GM21825 (cell line): ENCODE results near the gene CPNE1.
"Not testable (repeated sequence)": the region's sequence is repeated elsewhere in the genome, so short reads cannot be mapped to it uniquely, and the experiment has no call there.

Experiments
- ATAC-seq: cut with Tn5 transposase; IDR thresholded peaks from one replicate; pipeline ENCODE4 v1.9.1; 2021; ENCODE audit warnings: mild to moderate bottlenecking, moderate library complexity; ENCODE audit not compliant: unreplicated experiment

CPNE1 gene

GRCh38 chr20:35664466-35665206 lies at the start of gene CPNE1, which contains the start of gene RBM12:
TSS of gene CPNE1 (minus strand) at chr20:35664900. CDS start at chr20:35632923, 31,977 bp downstream.
TSS of gene RBM12 (minus strand) at chr20:35664900. CDS start at chr20:35655322, 9,578 bp downstream.
- peak; percentile 73 for ATAC-seq

DNA sequence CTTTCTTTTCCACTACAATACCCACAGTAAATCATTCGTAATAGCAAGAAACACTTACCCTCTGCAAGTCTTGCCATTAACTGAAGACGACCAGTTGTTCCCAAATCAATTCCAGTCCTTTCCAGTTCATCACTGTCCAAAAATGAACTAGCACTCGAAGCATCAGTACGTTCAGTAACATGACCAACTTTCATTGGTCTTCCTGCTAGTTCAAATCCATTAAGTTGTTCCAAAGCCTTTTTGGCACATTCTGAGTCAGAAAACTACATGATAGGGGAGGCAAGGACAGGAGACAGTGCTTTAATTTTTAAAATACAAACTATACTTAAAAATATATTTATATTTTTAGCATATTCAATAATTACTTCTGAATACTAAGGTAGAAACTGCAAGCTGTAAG lies 49.4 kb upstream of the CPNE1 start:
- no peak for ATAC-seq

- ATAC-seq: not testable (repeated sequence)
These were observed 48.4 kb upstream of the CPNE1 start for GRCh38 chr20:35713120-35713519.

DNA sequence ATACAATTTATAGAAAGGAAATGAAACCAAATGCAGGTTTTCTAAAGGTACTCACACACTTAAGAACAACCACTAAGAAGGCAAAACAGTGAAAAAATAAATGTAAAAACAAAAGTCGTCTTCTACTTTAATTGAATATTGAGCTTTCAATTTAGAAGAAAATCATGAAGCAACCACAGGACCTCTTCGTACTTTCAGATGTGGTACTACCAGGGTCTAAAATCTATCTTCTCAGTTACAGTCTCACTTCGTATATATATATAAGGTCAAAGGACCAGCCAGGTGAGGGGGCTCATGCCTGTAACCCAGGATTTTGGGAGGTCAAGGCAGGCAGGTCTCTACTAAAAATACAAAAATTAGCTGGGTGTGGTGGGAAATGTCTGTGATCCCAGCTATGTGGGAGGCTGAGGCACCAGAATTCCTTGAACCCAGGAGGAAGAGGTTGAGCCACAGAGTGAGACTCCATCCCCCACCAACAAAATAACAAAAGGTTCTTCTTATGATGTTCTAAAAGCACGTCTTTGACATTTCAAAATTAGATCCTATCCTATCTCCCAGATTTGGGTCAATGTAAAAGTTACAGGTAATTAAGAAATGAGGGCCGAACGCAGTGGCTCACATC lies 47.0 kb upstream of the CPNE1 start:
- no peak for ATAC-seq

DNA sequence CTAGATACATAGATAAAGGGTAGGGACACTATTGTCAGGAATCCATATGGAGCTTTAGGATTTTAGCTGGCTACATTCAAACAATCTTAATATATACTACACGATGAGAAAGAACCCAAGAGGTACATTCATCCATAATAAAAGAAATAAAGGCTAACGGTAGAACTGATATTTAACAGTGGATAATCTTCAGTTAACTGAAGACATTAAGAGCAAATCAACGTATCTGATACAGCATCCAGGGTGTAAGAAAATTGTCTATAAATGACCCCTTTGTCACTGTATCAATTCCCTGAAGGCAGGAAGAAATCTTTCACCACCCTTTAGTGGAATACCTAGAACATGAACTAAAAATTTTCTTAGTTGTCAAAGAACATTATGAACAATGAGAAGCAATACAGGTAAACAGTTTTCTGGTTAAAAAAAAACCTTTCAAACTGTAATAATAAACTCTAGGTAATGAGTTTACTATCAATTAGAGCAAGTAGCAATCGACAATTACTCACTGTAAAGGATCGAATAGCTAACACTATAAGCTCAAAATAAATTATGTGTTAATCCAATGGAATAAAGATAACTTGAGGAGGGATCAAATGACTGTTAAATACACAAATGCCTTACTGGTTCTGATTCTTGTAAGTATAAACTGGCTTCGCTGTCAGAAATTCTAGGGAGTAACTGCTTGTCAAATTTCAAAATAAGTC lies 46.3 kb upstream of the CPNE1 start:
- no peak for ATAC-seq

GRCh38 chr20:35710039-35710438 lies 45.3 kb upstream of the CPNE1 start:
- no peak for ATAC-seq

DNA sequence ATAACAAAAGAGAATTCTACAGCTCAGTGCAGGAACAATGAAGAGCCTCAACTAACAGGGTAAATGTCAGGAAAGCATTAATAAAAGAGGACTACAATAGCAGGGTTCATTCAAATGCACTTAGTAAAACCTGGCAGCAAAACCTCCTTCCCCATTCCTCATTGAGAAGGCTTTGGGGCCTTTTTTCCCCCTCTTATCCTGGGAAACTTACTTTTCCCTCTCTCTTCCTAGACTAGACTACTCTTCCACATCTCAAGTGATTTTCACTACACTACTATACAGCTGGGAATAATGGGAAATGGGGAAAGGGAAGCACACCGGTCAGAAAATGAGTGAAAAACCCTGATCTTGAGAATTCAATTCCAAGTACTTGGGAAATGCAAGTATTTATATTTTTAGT lies 44.6 kb upstream of the CPNE1 start:
- no peak for ATAC-seq

DNA sequence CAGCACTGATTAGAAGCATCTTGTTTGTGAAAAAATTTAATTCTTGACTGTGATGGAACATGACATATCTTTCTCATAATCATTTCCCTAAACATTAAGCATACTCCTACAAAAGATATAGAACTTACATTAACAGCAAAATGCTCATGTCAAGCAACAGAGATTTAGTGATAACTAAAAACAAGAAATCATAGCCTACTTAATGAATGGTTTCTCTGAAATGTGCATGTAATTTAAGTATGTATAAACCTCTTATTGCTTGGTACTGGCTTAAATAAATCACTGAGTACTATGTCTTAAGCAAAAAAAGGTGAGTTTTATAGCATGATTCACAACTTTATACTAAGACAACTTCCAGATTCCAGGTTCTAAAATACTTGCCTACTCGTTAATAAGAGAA lies 43.8 kb upstream of the CPNE1 start:
- ATAC-seq: no peak

DNA sequence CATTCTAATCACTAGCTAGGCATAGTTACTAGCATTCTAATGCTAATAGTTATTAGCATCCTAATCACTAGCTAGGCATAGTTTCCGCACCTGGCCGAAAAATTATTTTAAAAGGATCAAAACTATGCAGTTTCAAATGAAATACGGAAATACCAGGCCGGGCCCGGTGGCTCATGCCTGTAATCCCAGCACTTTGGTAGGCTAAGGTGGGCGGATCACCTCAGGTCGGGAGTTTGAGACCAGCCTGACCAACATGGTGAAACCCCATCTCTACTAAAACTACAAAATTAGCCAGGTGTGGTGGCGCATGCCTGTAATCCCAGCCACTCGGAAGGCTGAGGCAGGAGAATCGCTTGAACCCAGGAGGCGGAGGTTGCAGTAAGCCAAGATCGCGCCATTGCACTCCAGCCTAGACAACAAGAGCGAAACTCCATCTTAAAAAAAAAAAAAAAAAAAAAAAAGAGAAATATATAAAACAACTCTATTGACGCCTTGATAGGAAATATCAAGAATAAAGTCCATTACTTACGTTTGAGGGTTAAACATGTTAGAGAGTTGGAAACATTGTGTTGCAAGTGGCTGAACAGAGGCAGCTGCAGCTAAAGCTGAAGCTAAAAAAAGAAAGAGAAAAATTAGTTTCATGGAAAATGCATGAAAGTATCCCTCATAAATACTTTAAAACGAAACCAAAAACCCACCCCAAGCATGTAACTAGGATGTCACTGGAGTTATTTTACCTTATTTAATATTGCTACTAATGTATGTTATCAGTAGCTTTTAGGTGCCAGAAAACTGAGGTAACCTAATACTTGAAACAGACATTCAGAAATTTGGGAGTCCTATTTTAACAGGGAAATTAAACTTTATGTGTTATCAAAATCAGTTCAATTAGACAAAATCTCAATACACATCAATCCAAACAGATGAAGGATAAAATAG lies 42.2 kb upstream of the CPNE1 start:
- not testable (repeated sequence) for ATAC-seq

GRCh38 chr20:35705894-35706293 lies 41.2 kb upstream of the CPNE1 start:
- not testable (repeated sequence) for ATAC-seq

DNA sequence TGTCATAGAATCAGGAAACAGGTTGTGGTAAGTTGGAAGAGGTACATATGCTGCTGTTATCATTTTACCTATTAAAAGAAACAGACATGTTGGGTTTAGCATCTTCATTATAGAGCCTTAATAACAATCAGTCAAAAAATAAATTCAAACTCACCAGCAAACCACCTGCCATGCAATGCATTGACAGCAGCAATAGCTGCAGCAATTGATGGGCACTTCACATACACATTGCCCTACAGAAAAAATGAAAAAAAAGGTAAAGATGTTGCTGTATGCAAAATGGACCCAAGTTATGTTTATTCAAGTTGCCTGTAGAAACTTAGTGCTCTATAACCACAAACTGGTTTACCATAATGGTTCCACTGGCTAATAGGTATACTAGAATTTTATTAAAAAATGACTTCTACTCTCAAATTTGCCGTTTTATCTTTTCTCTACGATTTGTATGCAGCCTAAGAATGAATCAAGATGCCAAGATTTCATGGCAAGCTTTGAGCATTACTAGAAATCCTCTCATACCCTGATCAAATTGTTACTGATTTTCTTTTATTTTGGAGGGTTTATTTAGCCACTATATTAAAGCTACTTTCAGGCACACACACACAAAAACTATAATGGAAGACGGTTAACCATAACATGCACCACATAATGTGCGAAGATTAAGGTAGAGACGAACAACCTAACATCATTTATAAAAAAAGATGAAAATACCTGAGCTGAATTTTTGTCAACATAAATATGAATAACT lies 40.0 kb upstream of the CPNE1 start:
- no peak for ATAC-seq

- ATAC-seq: no peak
These were observed 38.4 kb upstream of the CPNE1 start for GRCh38 chr20:35702824-35703695.

DNA sequence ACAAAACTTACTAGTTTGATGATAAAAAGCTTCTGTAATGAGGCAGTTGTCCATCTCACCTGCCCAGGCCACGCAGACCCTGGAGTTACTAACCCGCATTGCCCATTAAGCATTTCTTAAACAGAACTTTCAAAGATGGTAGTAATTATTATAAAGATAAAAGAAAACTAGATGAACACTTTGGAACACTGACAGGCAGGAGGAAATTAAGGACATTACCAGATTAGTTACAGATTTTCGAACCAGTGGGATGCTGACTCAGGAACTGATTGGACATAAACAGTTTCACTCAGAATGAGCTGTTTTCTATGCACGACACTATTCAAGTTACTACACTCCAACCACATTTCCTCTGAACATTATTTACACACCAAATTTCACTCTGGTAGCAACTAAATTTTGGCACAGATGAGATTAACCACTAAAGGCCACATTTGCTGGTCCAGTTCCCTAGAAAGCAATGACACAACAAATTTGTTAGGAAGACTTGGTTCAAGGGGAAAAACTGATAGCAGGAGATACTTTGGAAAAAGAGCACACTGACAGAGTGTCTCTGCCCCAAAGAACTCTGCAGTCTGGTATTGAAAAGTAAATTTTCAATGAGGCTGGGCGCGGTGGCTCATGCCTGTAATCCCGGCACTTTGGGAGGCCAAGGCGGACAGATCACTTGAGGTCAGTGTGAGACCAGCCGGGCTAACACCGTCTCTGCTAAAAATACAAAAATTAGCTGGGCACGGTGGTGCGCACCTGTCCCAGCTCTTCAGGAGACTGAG lies 37.5 kb upstream of the CPNE1 start:
- no peak for ATAC-seq

- ATAC-seq: no peak
These were observed 36.0 kb upstream of the CPNE1 start for GRCh38 chr20:35700625-35701148.

DNA sequence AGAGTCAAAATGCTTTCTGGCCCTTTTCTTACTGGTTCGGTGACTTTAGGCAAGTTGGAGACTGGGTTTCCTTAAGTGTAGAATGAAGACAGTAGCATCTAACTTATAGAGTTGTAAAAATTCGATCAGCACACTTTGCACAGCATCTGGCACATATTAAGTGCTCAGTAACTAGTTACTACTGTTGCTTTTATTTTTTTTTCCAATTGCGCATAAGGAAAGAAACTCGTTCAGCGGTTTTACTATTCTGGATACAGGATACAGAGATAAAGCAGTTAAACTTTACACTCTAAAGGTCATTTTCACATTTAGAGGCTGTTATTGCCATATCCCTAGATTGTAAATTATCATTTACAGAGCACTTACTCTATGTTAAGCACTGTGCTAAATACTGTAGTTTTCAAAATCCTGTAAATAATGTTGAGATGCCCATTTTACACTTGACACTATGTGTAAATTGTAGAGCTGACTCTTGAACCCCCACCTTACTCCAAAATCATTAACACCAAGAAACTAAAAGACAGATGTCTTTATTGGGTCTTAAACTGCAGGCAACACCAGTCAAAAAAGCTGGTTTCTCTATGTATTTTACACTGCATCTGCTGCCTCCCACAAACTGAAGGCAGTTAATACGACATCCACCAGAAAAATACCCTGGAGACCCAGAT lies 35.4 kb upstream of the CPNE1 start:
- ATAC-seq: no peak

DNA sequence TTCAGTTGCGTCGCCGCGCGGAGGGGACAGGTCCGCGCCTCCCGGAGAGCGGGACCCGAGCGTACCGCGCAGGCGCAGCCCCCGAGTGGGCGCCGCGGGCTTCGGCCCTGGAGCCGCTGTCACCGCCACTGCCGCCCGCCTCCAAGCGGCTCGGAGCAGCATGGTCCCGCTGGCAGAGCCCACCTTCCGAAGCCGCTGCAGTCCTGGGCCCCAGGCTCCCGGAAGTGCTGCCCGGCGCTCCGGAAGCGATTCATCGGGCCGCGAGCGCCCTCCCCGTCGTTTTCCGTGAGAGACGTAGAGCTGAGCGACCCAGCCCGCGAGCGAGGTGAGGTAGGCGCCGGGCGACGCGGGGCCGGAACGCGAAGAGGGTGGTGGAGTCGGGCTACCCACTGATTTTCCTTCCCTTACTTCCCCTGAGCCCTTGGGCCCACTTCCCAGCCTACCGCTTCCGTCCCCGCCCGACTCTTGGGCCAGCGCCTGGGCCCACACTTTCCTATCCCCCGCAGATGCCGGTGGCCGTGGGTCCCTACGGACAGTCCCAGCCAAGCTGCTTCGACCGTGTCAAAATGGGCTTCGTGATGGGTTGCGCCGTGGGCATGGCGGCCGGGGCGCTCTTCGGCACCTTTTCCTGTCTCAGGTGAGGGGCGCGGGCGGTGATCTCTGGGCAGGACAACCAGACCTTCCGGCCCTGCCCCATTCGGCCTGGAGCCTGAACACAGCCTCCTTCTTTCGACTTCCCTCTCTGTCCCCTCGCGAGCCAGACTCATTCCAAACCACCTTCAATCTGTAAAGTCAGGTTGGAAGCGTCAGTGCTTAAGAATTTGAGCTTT lies 34.6 kb upstream of the CPNE1 start, which contains the start of the genes NFS1 and ROMO1:
Gene NFS1, minus strand, starts transcription at position 226 of the 830 bp plus-strand sequence. Its CDS starts 64 bp downstream, at position 162.
Gene ROMO1, plus strand, starts transcription at position 279 of the 830 bp plus-strand sequence. Its CDS starts 228 bp downstream, at position 507.
- peak; percentile 79 for ATAC-seq
